Erythroblast (primary cell): ENCODE results near the gene ADCYAP1.

Experiments used
- DNase-seq, 2 experiments: peaks; one replicate each; lab custom pipeline; 2025; lab: John Stamatoyannopoulos, UW
- GATA1 ChIP-seq: IDR thresholded peaks from 2 replicates; pipeline ENCODE4 v1.6.1; 2011; ENCODE audit warnings: low read depth, mild to moderate bottlenecking, control low read depth, low read length, moderate library complexity
- POLR2A ChIP-seq: IDR thresholded peaks from 2 replicates; pipeline ENCODE4 v1.6.1; 2011; ENCODE audit warnings: mild to moderate bottlenecking, low read length

The ADCYAP1 gene

GRCh38 chr18:934518-935133 is 30.0 kb downstream of the ADCYAP1 start:
- no peak for DNase-seq
- TF ChIP-seq GATA1 (no peak), POLR2A (no peak)

- no peak for TF ChIP-seq POLR2A
- no peak for DNase-seq
Measured at GRCh38 chr18:936941-937340, 32.3 kb downstream of the ADCYAP1 start.

GRCh38 chr18:939166-939565 is 34.5 kb downstream of the ADCYAP1 start:
- DNase-seq = no peak
- TF ChIP-seq POLR2A = no peak

- TF ChIP-seq GATA1 (no peak), POLR2A (no peak)
- DNase-seq = no peak
Measured at GRCh38 chr18:939958-940357, 35.3 kb downstream of the ADCYAP1 start.

GRCh38 chr18:941331-941730 is 36.7 kb downstream of the ADCYAP1 start:
- no peak for DNase-seq
- TF ChIP-seq POLR2A = no peak
- TF ChIP-seq GATA1 = no peak

GRCh38 chr18:944440-944839 is 39.8 kb downstream of the ADCYAP1 start:
- DNase-seq = no peak
- TF ChIP-seq POLR2A = no peak
- TF ChIP-seq GATA1 = no peak

GRCh38 chr18:949724-950631 is 45.3 kb downstream of the ADCYAP1 start:
- no peak for DNase-seq
- TF ChIP-seq POLR2A (no peak), GATA1 (no peak)

- no peak for DNase-seq
- TF ChIP-seq GATA1 (no peak), POLR2A (no peak)
Measured at GRCh38 chr18:950882-951495, 46.3 kb downstream of the ADCYAP1 start.

GRCh38 chr18:955384-956066 is 50.9 kb downstream of the ADCYAP1 start:
- no peak for DNase-seq
- TF ChIP-seq POLR2A (no peak), GATA1 (no peak)

GRCh38 chr18:957829-958228 is 53.2 kb downstream of the ADCYAP1 start:
- DNase-seq = no peak
- TF ChIP-seq POLR2A (no peak), GATA1 (no peak)

- TF ChIP-seq GATA1 (no peak), POLR2A (no peak)
- no peak for DNase-seq
Measured at GRCh38 chr18:959854-960253, 55.2 kb downstream of the ADCYAP1 start.
